Ovary (tissue), 3 donors: ENCODE results near the gene ANK3.

Experiments
- CTCF ChIP-seq, 3 donors: fragments of 450-650 bp in 2 of 3; fragments of 200-600 bp in 1 of 3; IDR thresholded peaks; one replicate each; pipeline versions ENCODE4 v1.5.1 to v1.8.0; 2016 to 2022; ENCODE audit warnings: antibody characterized with exemption in 3 of 3, mild to moderate bottlenecking in 1 of 3
- POLR2A ChIP-seq: fragments of 450-650 bp; IDR thresholded peaks from one replicate; pipeline ENCODE4 v1.6.1; 2017; ENCODE audit warnings: antibody characterized with exemption, mild to moderate bottlenecking, moderate library complexity
- donor health status: DM: no; HTN: no; CAD: no.

- TF ChIP-seq POLR2A (no peak), CTCF (IDR thresholded peaks at IDR 0.05) (no peak)
Measured at GRCh38 chr10:60224066-60224705, 165.5 kb downstream of the ANK3 start.
